ENCODE measurements around the gene MOB3B.

MOB3B gene

DNA sequence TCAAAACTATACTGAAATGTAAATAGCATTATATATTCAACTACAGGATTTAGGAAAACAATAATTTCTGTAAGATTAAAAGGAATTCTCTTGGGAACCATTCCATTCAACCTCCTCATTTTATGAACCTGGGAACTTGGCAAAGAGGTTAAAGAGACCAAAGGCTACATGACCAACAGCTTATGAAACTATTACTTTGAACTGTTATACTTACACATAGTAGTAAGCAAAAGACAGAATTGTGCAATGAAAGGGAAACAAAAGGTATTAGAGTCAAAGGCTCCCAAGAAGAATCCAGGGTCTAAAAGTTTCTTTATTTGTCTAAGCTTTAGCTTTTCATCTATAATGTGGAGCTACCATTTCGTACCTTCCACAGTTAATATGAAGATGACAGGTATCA lies 36.5 kb upstream of the MOB3B start:
- no peak for TF ChIP-seq CTCF (IDR thresholded peaks at IDR 0.05)

- TF ChIP-seq CTCF (IDR thresholded peaks at IDR 0.05) = no peak
Observed at GRCh38 chr9:27565696-27566095, 36.1 kb upstream of the MOB3B start.

DNA sequence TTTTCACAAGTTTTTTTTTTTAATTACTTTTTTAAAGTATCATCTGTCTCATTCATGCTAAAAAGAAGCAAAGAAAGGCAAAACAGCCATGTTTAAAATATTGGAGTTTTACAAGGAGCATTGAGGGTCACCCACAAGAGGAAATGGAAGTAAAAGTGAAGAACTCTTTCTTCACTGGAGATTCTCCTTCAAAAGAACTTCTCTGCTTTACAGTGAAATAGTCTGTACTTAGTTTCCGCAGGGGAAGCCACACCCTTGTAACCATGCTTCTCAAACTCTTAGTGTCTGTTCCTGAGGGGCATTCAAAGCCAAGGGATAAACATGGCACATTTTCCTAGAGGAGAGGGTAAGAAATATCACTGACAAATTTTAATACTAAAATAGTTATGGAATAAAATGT lies 35.1 kb upstream of the MOB3B start:
- no peak for TF ChIP-seq CTCF (IDR thresholded peaks at IDR 0.05)

- TF ChIP-seq CTCF (IDR thresholded peaks at IDR 0.05) = no peak
Observed at GRCh38 chr9:27563738-27564430, 34.3 kb upstream of the MOB3B start.

GRCh38 chr9:27561685-27562084 lies 32.1 kb upstream of the MOB3B start:
- TF ChIP-seq CTCF (IDR thresholded peaks at IDR 0.05) = no peak

- TF ChIP-seq CTCF (IDR thresholded peaks at IDR 0.05) = no peak
Observed at GRCh38 chr9:27560457-27560856, 30.8 kb upstream of the MOB3B start.

- TF ChIP-seq CTCF (IDR thresholded peaks at IDR 0.05) = no peak
Observed at GRCh38 chr9:27558307-27558706, 28.7 kb upstream of the MOB3B start.

DNA sequence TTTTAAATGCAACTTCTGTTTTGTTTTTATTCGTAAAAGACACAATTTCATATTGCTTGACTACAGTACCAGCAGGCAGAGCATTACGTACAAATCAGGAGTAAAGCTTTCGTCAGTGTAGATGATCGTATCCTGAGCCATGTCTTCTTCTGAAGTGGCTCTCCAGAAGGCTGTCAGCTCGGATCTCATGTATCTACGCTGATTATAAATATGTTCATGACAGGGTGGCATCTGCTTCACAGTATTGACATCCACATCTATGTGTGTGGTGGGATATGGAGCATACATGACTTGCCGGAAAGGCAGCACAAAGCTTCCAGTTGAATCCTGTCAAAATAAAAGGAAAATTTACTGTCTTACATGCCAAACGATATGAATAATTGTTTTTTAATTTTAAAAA lies 26.9 kb upstream of the MOB3B start:
- TF ChIP-seq CTCF (IDR thresholded peaks at IDR 0.05) = no peak
